LHCN-M2 (cell line): ENCODE measurements around the gene CFAP45. TPM values are rescaled to one million over a fixed set of nuclear protein-coding genes. Genes with fewer than 3 reads are reported as not detected.

ENCODE experiments used
- DNase-seq: peaks from one replicate; pipeline ENCODE4 v3.0.0-alpha.2; 2012; ENCODE audit warnings: low read depth
- total RNA-seq: library from RNA; depleted of rRNA; stranded (reverse); fragments of >200 nt; gene quantifications from 2 replicates; pipeline ENCODE4 v1.2.3, GENCODE V29; 2014

Gene CFAP45
- total RNA-seq, 1 experiment from 2014 or later, result 0.34 TPM

DNA sequence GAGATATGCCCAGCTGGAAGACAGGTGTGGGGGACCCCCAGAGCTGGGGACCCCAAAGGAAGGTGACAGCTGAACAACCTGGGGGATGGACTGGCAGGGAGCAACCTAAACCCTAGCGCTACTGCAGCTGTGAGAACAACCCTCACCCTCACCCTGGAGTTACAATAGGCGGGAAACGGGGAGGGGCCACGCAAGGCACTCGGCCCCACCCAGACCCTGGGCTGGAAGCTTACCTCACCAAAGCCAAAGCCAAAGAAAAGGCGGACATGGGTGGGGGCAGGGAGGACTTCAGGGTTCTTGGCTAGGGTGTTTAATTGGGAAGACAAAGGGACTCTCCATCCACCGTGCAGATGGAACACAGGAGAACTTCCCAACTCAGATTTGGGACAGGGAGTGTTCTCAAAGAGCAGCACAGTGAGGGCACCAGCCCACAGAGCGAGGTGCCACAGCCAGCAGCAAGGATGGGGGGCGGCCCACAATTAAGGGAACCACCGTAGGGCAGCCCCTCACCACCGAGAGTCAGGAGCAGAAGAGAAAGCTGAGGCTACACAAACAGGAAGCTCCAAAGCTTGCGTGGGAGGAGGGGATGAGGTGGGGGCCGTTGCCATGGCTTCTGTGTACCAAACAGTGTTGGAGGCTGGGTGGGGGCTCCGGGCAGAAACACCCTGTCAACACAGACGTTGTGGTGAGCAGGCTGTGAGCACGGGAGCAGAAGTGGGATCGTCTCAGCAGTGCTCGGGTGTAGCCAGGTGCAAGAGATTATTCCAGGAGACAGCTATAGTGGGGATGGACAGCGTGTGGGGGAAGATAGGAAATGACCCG lies 23.4 kb upstream of the CFAP45 start:
- peak; percentile 80 for DNase-seq

- peak; percentile 83 for DNase-seq
Observed at GRCh38 chr1:159922511-159923202, 22.7 kb upstream of the CFAP45 start.

GRCh38 chr1:159921700-159922504 lies 21.9 kb upstream of the CFAP45 start:
- peak; percentile 13 for DNase-seq

DNA sequence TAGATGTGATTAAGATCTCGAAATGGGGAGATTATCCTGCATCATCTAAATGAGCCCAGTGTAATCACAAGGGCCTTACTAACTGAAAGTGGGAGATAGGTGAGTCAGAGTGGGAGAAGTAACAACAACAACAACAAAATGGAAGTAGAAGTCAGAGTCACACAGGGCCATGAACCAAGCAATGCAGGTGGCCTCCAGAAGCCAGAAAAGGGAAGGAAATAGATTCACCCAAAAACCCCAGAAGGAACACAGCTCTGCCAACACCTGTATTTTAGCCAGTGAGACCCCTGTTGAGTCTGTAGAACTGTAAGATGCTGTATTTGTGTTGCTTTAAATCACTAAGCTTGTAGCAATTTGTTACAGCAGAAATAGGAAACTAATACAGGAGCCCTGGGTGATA lies 21.3 kb upstream of the CFAP45 start:
- DNase-seq, result peak; percentile 28

GRCh38 chr1:159920651-159921050 lies 20.7 kb upstream of the CFAP45 start:
- DNase-seq, result no peak

- no peak for DNase-seq
Observed at GRCh38 chr1:159920202-159920601, 20.2 kb upstream of the CFAP45 start.

- no peak for DNase-seq
Observed at GRCh38 chr1:159919236-159919865, 19.4 kb upstream of the CFAP45 start.

DNA sequence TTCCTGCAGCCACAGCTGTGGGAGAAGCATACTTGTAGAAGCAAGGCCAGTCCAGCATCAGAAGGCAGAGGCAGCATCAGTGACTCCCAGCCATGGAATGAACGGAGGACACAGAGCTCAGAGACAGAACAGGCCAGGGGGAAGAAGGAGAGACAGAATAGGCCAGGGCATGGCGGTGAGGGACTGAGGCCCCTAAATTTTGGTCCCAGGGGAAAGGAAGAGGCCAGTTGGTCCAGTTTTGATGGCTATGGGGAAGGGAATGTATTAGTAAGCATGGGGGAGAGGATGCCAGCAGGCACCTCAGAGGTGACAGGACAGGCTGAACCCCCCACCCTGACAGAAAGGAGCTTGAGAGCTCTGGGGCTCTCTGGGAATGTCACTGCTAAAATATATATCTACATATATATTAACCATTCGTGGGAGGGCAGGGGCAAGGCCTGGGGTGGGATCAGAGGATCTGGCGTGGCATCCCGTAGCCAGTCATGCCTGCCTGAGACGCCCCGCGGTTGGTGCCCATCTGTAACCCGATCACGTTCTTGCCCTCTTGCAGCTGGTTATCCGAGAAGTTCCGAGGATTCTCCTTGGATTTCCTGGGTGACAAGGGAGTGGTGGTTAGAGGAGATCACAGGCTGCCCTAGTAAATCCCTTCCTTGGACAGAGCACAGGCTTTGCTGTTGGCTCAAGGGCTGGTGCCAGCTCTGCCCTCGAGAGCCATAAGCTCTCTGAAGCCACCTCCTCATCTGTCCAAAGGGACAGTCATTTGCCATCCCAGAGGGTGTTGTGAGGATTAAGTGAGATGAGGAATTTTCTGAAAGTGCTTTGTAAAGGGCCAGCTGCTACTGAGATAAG lies 18.6 kb upstream of the CFAP45 start:
- DNase-seq, result peak; percentile 79

DNA sequence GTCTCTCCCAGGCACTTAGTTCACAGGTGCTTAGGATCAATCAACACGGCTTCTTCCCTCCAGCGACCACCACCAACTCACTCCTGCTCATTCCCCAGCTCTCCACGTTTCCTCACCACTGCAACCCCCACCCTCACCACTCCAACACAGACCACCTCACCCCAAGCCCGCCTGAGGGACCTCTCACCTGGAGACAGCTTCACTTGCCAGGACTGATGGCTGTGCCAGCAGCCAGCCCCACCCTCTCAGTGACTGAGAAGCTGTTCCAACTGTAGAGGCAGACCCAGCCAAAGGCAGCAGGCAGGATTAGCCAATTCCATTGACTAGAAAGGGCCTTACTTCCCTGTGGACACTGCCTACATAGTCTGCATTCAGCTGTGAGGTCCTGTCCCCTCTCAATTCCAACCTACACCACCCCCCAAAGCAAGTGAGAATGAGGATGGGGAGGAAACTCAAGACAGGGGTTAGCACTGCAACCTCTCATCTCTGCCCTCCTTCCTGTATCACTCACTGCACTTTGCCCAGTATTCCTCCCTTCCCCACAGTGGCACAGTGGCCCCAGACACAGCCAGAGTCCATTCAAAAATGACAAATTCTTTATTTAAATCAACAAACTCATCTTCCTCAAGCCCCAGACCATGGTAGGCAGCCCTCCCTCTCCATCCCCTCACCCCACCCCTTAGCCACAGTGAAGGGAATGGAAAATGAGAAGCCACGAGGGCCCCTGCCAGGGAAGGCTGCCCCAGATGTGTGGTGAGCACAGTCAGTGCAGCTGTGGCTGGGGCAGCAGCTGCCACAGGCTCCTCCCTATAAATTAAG lies 17.8 kb upstream of the CFAP45 start:
- peak; percentile 67 for DNase-seq

DNA sequence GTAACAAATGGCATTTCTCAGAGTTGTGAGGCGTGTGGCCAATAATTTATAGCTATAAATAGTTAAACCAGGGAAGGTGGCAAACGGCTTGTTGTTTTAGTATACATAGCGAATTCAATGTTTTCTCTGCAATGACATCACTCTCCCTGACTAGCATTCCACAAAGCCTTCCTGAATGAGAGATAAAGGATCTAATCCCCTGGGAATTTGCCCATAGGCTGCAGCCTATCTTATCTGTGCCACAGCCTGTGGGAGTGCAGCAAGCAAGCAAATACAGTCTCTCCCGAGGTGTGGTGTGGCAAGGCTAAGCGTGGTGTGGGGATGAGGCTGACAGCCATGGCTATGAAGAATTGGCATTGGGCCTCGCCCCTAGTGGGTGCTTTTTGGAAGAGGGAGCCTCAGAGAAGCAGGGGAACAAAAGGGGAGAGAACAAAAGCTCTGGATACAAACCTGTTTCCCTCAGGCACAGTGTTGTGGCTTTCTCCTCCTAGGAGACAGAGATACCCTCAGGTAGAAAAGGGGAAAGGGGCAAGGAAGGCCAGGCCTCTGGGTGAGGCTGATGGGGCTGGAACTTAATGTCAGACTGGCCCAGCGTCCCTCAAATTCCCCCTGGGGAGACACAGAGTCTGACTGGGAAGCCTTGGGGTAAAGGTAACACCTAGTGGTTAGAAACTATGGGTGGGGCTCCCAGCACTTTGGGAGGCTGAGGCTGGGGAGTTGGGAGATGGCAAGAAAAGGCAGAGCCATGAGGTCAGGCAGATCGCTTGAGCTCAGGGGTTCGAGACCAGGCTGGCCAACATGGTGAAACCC lies 16.5 kb upstream of the CFAP45 start:
- DNase-seq, result peak; percentile 51

DNA sequence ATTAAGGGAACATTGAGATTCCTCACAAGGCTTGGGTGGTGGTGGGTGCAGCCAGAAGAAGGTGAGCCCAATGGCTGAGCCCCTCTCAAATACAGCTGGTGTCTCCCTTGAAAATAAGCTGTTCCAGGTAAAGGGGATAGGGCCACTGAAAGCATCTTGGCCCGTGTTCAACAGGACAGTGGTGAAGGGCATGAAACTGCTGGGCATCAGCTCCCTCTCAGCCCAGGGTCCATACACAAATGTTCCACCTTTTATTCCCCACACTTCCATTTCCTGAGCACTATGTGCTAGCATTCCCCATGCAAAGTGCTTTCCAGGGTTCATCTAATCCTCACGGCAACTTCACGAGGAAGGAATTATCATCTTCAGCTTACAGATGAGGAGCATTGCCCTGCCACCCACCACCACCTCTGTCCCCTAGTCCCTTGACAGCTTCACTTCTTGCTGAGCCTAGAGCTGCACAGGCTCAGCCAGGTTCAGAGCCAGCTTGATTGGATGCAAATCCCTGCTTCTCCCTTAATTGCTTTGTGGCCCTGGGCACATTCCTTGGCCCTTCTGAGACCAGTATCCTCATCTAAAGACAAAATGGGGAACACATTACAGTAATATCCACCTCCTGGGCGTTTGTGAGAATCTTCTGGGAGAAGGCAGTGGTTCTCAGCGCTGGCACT lies 15.7 kb upstream of the CFAP45 start:
- no peak for DNase-seq

- no peak for DNase-seq
Observed at GRCh38 chr1:159914252-159915018, 14.5 kb upstream of the CFAP45 start.

DNA sequence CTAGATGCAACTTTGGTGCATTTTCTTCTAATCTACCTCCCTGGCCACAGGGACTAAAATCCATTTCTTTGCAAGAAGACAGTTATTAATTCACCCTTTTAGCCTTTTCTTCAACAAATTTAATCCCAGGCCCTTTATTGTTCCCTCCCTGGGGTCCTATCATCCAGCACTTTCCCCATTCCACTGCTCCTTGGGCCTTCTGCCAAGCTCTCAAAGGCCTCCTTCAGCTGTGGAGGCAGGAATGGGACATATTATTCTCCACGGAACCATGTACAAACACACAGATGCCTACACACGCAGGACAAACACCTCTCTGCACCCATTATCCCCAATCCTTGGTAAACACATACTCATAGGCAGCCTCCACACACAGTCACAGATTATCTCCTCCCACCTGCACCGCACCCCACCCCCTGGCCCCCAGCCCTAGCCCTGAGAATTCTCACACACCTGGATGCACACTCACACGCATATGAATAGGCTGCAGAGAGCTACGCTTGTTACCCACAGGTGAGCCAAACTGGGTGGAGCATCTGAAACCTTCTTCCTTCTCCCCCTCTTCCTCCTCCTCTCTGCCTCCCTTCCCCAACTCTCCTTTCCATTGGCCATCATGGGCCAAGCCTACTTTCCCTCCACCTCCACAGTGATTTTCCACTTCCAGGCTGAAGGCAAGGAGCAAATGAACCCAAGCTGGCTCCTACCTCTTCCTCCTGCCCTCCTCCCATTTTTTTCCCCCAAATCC lies 13.7 kb upstream of the CFAP45 start:
- DNase-seq, result no peak

- DNase-seq, result no peak
Observed at GRCh38 chr1:159911326-159912070, 11.5 kb upstream of the CFAP45 start.

GRCh38 chr1:159908031-159908940 lies 8.3 kb upstream of the CFAP45 start:
- no peak for DNase-seq
